Stomach smooth muscle (tissue), 2 donors: Measurements from ENCODE around the gene GPC3.

Source experiments
- H3K27ac ChIP-seq: one replicate; pipeline ENCODE4 v1.7.0; 2013; ENCODE audit warnings: mild to moderate bottlenecking, low read length, inconsistent platforms
- H3K27me3 ChIP-seq, 2 donors: one replicate each; pipeline ENCODE4 v1.7.0; 2013; ENCODE audit warnings: low read length in 2 of 2; ENCODE audit not compliant: insufficient read depth in 2 of 2, control insufficient read depth in 1 of 2
- H3K36me3 ChIP-seq, 2 donors: one replicate each; pipeline ENCODE4 v1.7.0; 2013; ENCODE audit warnings: low read length in 2 of 2; ENCODE audit not compliant: control insufficient read depth in 2 of 2, insufficient read depth in 2 of 2
- H3K4me1 ChIP-seq: one replicate; pipeline ENCODE4 v1.7.0; 2013; ENCODE audit warnings: low read length; ENCODE audit not compliant: control insufficient read depth, insufficient read depth
- H3K4me3 ChIP-seq, 2 donors: one replicate each; pipeline ENCODE4 v1.7.0; 2013; ENCODE audit warnings: low read length in 2 of 2
- H3K9ac ChIP-seq, 2 donors: one replicate each; pipeline ENCODE4 v1.7.0; 2013; ENCODE audit warnings: low read length in 2 of 2, mild to moderate bottlenecking in 1 of 2
- H3K9me3 ChIP-seq, 2 donors: one replicate each; pipeline ENCODE4 v1.7.0; 2013; ENCODE audit warnings: low read length in 2 of 2; ENCODE audit not compliant: control insufficient read depth in 2 of 2
- donor health status: healthy.
- donor health status: Pancreatic carcinoma.

Gene GPC3

GRCh38 chrX:133566876-133567275 lies 418.5 kb downstream of the GPC3 start:
- Histone ChIP-seq H3K9ac (no peak overlapping the region), H3K4me3 (no peak overlapping the region), H3K9me3 (no peaks in the 10 kb centered on the region), H3K36me3 (no peaks in the 10 kb centered on the region), H3K4me1 (peaks cover 2% of the 10 kb centered on the region), H3K27ac (no peak overlapping the region), H3K27me3 (peaks cover 0 to 7% of the 10 kb centered on the region in 2 donors)

- H3K4me3 ChIP-seq: no peak overlapping the region
- H3K36me3 ChIP-seq: no peaks in the 10 kb centered on the region
- H3K4me1 ChIP-seq: peaks cover 2% of the 10 kb centered on the region
- H3K27ac ChIP-seq: no peak overlapping the region
- no peak overlapping the region for H3K9ac ChIP-seq
- peaks cover 0 to 10% of the 10 kb centered on the region in 2 donors for H3K27me3 ChIP-seq
- H3K9me3 ChIP-seq: no peaks in the 10 kb centered on the region
These were observed 421.7 kb downstream of the GPC3 start for GRCh38 chrX:133563705-133564104.

DNA sequence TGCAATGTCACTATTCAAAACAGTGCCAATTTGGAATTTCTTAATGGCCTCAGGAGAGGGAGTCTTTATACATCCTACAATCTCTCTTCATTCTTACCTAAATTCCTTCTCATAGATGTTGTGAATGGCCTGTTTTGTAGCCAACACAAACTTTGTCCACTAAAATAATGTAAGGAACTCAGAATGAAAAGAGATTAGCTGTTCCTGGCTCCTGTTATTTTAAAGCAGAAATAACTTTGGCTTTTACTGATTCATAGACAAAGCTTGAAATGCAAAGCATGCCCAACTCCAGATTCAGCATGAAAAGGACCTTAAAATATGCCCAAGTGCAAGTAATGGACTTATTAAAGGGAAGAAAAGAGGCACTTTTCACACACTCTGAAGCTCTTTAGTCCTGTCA lies 424.1 kb downstream of the GPC3 start:
- Histone ChIP-seq H3K27ac (no peak overlapping the region), H3K4me1 (peaks cover 2% of the 10 kb centered on the region), H3K9me3 (no peaks in the 10 kb centered on the region), H3K9ac (no peak overlapping the region), H3K36me3 (no peaks in the 10 kb centered on the region), H3K27me3 (peaks cover 0 to 5% of the 10 kb centered on the region in 2 donors), H3K4me3 (no peak overlapping the region)

GRCh38 chrX:133559909-133560308 lies 425.5 kb downstream of the GPC3 start:
- Histone ChIP-seq H3K4me1 (peaks cover 2% of the 10 kb centered on the region), H3K36me3 (no peaks in the 10 kb centered on the region), H3K4me3 (no peak overlapping the region), H3K9me3 (no peaks in the 10 kb centered on the region), H3K27me3 (peaks cover 0 to 3% of the 10 kb centered on the region in 2 donors), H3K9ac (no peak overlapping the region), H3K27ac (no peak overlapping the region)

DNA sequence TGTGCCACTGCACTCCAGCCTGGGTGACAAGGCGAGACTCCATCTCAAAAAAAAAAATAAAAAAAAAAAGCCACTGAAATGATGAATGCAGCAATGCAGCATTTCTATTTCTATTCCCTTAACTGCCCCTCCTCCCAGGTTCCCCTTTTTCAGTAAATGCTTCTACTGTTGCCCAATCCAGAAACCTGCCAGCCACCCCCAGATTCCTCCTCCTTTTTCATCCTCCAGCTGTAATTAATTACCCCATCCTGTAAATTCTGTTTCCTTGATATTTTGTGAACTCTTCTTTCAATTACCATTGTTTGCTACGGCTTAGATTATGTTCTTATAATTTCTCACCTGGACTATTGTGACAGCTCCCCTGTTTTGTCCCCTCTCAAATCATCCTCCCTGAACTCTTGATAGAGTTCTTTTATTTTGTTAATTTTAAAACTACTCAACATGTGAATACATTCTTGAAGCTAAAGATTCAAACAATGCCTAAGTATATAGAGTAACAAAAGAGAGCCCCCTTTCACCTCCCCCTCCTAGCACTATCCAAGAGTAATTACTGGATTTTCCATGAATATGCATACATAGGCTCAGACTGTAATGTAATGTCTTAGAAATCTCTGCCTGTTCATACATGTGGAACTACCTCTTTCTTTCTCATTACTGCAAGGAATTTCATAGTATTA lies 429.5 kb downstream of the GPC3 start:
- Histone ChIP-seq H3K9ac (no peak overlapping the region), H3K4me1 (no peaks in the 10 kb centered on the region)

DNA sequence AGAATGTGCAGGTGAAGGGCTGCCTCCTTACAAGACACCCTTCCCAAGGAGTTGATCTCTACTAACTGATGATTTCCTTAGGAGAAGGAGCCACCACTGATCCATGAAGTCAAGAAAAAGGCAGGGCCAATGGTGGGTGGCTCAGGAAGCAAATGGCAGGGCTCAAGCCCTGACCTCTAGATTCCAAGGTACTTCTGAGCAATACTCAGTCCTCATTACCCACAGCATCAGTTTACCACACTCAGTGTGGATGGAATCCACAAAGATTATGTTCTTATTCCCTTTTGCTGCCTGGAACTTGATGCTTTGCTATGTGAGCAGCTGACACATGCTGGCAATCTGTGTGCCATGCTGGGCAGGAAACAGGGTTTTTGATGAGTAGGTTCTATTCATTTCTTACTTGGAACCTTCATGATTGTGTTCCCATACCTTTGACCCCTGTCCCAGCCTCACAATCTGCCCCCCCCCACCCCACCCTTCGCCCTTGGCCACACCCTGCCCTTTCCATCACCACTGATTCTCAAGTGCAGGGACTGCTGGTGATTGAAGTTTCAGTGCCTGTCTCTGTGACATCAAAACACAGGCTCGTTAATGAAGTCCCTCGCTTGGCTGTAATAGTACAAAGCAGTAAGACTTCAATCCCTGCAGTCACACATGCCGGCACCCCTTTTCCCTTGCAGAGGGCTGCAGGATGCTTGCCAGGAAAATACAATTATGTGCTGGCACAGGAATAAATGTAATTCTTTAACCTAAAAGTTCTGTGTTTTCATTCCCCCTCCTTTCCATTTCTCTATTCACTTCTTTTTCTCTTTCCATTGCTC lies 434.5 kb downstream of the GPC3 start:
- Histone ChIP-seq H3K4me3 (no peak overlapping the region), H3K9me3 (no peaks in the 10 kb centered on the region), H3K4me1 (no peaks in the 10 kb centered on the region), H3K27ac (no peak overlapping the region), H3K36me3 (no peaks in the 10 kb centered on the region), H3K9ac (no peak overlapping the region), H3K27me3 (no peaks in the 10 kb centered on the region)

More for the DNA sequence above, 429.5 kb downstream of the GPC3 start:
- Histone ChIP-seq H3K27me3 (peaks cover 0 to 3% of the 10 kb centered on the region in 2 donors), H3K4me3 (no peak overlapping the region), H3K27ac (no peak overlapping the region), H3K36me3 (no peaks in the 10 kb centered on the region), H3K9me3 (no peaks in the 10 kb centered on the region)

DNA sequence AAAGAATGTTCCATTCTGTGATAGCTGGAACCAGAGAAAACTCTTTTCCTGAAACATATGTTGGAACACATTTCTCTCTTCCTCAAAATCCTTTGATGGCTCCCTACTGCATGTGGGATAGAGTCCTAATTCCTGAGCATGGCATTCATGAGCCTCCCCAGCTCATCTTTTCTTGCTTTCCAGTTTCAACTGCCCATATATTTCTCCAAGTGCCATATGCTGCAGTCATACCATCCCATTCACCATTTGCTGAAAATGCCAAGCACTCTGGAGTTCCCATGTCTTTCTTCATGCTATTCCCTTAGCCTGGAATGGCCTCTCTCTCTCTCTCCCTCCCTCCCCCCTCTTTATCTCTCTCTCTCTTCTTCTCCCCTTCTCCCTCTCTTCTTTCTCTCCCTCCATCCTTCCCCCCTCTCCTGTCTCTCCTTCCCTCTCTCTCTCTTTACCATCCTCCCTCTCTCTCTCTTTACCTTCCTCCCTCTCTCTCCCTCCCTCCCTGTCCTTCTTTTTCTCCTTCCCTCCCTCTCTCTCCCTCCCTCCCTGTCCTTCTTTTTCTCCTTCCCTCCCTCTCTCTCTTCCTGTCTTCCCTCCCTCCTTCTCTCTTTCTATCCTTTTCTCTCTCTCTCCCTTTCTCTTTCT lies 436.0 kb downstream of the GPC3 start:
- Histone ChIP-seq H3K36me3 (no peaks in the 10 kb centered on the region), H3K9me3 (no peaks in the 10 kb centered on the region), H3K27ac (no peak overlapping the region), H3K9ac (no peak overlapping the region), H3K4me1 (no peaks in the 10 kb centered on the region), H3K27me3 (peaks cover 0 to 2% of the 10 kb centered on the region in 2 donors), H3K4me3 (no peak overlapping the region)

DNA sequence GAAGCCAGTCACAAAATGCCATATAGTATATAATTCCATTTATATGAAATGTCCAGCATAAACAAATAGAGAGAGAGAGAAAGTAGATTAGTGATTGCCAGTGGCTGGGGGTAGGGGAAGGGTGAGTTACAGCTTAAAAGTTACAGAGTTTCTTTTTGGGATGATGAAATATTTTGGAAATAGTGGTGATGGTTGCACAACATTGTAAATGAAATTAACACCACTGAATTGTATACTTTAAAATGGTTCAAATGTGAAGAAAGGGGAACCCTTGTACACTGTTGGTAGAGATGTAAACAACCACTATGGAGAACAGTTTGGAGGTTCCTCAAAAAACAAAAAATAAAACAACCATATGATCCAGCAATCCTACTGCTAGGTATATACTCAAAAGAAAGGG lies 439.0 kb downstream of the GPC3 start:
- no peak overlapping the region for H3K9ac ChIP-seq
- no peaks in the 10 kb centered on the region for H3K9me3 ChIP-seq
- peaks cover 3% of the 10 kb centered on the region for H3K4me1 ChIP-seq
- peaks cover 0 to 5% of the 10 kb centered on the region in 2 donors for H3K27me3 ChIP-seq
- H3K27ac ChIP-seq: no peak overlapping the region
- no peak overlapping the region for H3K4me3 ChIP-seq
- no peaks in the 10 kb centered on the region for H3K36me3 ChIP-seq

- Histone ChIP-seq H3K9me3 (no peaks in the 10 kb centered on the region), H3K4me1 (peaks cover 3% of the 10 kb centered on the region), H3K4me3 (no peak overlapping the region), H3K9ac (no peak overlapping the region), H3K27me3 (peaks cover 0 to 5% of the 10 kb centered on the region in 2 donors), H3K36me3 (no peaks in the 10 kb centered on the region), H3K27ac (no peak overlapping the region)
These were observed 440.6 kb downstream of the GPC3 start for GRCh38 chrX:133544778-133545177.

- H3K27ac ChIP-seq: no peak overlapping the region
- peaks cover 3% of the 10 kb centered on the region for H3K4me1 ChIP-seq
- H3K9me3 ChIP-seq: no peaks in the 10 kb centered on the region
- peaks cover 0 to 5% of the 10 kb centered on the region in 2 donors for H3K27me3 ChIP-seq
- no peak overlapping the region for H3K4me3 ChIP-seq
- no peak overlapping the region for H3K9ac ChIP-seq
- H3K36me3 ChIP-seq: no peaks in the 10 kb centered on the region
These were observed 441.3 kb downstream of the GPC3 start for GRCh38 chrX:133544115-133544514.
